ENCODE results near the gene GSK3B.
"Not testable (repeated sequence)": the region's sequence is repeated elsewhere in the genome, so short reads cannot be mapped to it uniquely, and the experiment has no call there.

Gene GSK3B

GRCh38 chr3:119998166-119998565, 96.1 kb downstream of the GSK3B start:
- DNase-seq, result no peak

DNA sequence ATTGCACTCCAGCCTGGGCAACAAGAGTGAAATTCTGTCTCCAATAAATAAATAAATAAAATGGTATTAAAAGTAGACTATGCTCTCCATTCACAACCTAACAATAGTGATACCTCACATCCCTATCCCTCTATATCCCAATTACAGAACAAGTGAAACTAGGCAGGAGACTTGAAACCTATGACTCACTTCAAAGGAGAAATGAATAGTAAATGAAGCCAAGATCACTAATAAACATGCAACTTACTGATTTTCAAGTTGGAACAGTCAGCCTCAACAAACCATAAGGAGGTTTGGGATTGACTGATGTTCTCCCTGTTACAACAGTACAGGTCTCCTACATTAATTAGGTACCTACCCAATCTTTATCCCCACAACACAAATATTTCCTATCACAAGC, 103.4 kb downstream of the GSK3B start:
- no peak for DNase-seq

GRCh38 chr3:119989981-119990655, 104.1 kb downstream of the GSK3B start:
- no peak for DNase-seq

DNA sequence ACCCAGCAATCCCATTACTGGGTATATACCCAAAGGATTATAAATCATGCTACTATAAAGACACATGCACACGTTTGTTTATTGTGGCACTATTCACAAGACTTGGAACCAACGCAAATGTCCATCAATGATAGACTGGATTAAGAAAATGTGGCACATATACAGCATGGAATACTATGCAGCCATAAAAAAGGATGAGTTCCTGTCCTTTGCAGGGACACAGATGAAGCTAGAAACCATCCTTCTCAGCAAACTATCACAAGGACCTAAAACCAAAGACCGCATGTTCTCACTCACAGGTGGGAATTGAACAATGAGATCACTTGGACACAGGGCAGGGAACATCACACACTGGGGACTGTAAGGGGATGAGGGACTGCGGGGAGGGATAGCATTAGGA, 107.4 kb downstream of the GSK3B start:
- not testable (repeated sequence) for DNase-seq

GRCh38 chr3:119981386-119981785, 112.9 kb downstream of the GSK3B start:
- no peak for DNase-seq

DNA sequence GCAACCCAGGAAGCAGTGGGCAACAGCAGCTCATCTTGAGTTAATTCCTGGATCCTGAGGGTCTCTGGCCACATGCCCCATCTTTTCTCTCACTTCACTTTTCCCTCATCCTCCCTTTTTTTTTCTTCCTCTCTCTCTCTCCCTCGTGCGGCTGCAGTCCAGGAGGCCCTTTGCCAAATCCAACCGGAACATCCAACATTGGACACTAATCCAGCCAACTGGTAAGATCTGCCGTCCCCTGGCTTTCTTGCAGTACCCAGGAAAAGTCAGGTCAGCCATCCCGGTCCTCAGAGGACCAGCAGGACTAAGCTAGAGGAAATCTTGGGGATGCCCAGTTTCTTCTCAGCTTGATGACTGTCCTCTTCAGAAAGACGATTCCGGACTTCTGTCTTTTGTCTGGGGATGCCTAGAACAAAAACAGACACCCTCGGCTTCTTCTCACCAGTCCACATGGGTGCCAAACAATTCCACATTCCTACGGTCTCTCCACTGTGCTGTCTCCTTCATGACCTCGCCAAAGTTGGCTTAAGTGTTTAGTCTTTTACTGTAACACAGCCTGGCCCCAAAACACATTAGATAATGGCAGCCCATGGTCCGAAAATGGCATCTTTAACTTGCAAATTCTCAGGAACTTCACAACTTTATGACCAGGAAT, 115.6 kb downstream of the GSK3B start:
- DNase-seq, result no peak

- no peak for DNase-seq
Measured at GRCh38 chr3:119977353-119977752, 116.9 kb downstream of the GSK3B start.

DNA sequence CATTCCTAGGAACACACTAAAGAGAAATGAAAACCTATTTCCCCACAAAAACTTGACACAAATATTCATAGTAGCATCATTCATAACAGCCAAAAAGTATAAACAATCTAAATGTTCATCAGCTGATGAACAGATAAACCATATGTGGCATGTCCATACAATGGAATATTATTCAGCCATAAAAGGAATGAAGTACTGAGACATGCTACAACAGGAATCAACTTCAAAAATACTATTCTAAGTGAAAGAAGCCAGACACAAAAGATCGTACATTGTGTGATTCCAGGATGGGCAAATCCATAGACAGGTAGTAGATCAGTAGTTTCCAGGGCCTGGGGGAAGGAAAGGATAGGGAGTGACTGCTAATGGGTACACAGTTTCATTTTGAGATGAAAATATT, 118.0 kb downstream of the GSK3B start:
- DNase-seq, result no peak

DNA sequence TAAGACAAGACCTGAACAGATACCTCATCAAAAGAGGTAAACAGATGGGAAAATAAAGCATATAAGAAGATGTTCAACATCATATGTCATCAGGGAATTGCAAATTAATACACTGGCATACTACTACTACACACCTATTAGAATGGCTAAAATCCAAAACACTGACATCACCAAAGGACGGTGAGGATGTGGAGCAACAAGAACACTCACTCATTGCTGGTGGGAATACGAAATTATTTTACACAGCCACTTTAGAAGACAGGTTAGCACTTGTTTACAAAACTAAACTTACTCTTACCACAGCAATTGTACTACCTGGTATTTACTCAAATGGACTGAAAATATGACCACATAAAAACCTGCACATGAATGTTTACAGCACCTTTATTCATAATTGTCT, 119.6 kb downstream of the GSK3B start:
- no peak for DNase-seq

DNA sequence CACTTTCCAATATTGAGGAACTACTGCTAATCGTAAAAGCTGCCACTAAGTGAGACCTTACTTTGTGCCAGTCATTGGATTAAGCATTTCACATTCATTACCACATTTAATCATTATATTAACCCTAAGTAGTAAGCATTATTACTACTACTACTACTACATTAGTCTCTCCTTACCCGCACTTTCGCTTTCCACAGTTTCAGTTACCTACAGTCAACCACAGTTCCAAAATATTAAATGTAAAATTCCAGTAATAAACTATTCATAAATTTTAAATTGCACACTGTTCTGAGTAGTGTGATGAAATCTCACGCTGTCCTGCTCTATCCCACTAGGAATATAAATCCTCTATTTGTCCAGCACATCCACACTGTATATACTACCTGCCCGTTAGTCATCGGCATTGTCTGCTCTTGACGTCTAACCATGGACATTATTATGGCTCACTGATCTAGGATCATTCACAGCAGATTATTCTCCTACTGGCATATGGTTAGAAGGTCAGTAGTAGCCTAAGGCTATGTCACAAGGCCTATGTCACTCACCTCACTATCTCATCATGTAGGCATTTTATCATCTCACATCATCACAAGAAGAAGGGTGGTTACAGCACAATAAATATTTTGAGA, 121.1 kb downstream of the GSK3B start:
- DNase-seq, result no peak

DNA sequence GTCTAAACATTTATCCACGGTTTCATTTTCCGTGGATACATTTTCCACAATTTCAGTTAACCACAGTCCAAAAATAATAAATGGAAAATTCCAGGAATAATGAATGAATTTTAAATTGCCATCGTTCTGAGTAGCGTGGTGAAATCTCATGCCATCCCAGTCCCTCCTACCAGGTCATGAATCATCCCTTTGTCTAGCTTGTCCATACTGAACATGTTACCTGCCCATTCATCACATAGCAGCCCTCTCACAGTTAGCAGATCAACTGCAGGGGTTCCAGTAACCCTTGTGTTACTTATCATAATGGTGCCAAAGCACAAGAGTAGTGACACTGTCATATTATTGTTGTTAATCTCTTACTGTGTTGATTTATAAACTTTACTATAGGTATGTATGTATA, 124.5 kb downstream of the GSK3B start:
- no peak for DNase-seq

DNA sequence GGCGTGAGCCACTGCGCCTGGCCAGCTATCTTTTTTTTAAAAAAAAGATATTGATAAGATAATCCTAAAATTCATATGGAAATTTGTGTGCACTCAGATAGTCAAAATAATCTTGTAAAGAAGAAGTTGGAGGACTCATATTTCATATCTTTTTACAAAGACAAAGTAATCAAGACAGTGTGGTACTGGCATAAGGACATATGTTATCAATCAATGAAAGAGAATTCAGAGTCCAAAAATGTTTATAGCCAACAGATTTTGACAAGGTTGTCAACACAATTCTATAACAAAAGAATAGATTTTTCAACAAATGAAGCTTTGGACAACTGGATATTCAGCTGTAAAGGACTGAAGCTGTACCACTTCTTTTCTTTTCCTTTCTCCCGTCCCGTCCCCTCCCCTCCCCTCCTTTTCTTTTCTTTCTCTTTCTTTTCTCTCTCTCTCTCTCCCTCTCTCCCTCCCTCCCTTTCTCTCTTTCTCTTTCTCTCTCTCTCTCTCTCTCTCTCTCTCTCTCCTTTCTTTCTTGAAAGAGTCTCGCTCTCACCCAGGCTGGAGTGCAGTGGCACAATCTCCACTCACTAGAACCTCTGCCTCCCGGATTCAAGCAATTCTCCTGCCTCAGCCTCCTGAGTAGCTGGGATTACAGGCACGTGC, 126.8 kb downstream of the GSK3B start:
- DNase-seq, result no peak

- DNase-seq, result no peak
Measured at GRCh38 chr3:119965692-119966091, 128.6 kb downstream of the GSK3B start.

GRCh38 chr3:119964294-119964693, 130.0 kb downstream of the GSK3B start:
- DNase-seq, result no peak

DNA sequence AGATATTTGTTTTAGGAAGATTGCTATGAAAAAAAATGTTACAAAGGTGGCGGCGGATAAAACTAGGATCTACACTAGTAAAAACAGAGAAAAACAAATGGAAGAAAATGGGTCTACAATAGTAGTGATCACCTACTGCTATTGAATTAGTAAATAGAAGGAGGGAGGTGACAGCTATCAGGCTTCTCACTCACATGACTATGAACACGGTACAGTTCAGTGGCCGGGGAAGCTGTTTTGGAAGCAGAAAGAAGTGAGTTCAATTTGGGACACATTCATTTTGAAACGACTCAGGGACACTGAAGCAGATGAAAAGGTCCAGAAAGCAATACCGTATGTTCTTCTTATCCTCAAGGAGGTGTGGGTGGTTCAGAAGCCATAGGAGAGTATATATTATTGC, 138.3 kb downstream of the GSK3B start:
- no peak for DNase-seq

- no peak for DNase-seq
Measured at GRCh38 chr3:119950666-119951325, 143.5 kb downstream of the GSK3B start.

GRCh38 chr3:119945291-119945690, 149.0 kb downstream of the GSK3B start:
- DNase-seq, result no peak

DNA sequence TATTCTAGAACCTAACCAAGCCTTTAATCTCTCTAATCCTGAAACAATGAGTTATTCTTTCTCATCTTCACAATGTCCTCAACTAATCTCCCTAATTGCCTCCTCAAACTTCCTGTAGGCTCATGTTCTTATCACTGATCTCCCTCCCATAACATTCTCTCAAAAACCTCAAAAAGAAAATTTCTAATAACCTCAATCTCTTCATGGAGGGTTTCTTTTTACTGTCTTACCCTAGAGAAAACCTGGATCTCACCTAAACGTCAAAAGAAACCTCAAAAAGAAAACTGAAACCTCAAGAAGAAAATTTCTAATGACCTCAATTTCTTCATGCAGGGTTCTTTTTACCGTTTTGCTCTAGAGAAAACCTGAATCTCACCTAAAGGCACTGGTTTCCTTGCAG, 150.2 kb downstream of the GSK3B start:
- no peak for DNase-seq

GRCh38 chr3:119939077-119939476, 155.2 kb downstream of the GSK3B start:
- no peak for DNase-seq

DNA sequence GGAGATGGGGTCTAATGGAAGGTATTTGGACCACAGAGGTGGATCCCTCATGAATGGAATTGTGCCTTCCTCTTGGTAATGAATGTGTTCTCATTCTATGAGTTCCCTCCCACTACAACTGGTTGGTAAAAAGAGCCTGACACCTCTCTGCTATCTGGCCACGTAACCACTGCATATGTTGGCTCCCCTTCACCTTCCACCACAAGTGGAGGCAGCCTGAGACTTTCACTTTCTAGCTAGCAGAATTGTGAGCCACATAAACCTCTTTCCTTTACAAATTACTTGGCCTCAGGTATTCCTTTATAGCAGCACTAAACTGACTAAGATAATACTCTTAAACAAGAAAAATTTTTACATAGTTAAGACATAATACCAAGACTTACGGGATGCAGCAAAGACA, 157.0 kb downstream of the GSK3B start:
- DNase-seq, result no peak

DNA sequence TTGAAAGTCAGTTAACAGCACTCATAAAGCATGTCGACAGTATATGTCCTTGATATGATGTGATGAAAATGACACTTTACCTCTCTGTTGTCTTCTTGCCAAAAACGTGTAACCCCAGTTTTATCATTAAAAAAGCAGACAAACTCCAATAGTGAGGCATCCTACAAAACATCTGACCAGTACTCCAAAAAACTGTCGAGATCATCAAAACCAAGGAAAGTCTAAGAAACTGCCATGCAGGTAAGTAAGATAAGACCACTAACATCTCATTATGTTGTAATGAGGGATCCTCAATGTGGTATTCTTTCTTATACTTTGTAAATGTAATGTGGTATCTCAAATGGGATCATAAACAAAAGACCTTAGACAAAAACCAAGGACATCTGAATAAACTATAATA, 160.0 kb downstream of the GSK3B start:
- no peak for DNase-seq

- DNase-seq, result no peak
Measured at GRCh38 chr3:119933207-119933606, 161.0 kb downstream of the GSK3B start.

GRCh38 chr3:119930286-119930685, 164.0 kb downstream of the GSK3B start:
- no peak for DNase-seq

All from NCI-H345 (cell line).